Panc1 (cell line): ENCODE data around the gene PAMR1. TPM values are rescaled to one million over a fixed set of nuclear protein-coding genes. Genes with fewer than 3 reads are reported as not detected.

Source experiments
- ATAC-seq: fragments of 200-7000 bp; cut with Tn5 transposase; 2 replicates; pipeline ENCODE4 v1.9.1; 2020; ENCODE audit warnings: mild to moderate bottlenecking, moderate library complexity
- BruUV-seq: library from RNA; stranded (reverse); fragments of 400-500 nt; replicated peaks from 2 replicates; lab custom pipeline; 2021; lab: Mats Ljungman, UMichigan
- CTCF ChIA-PET: fragments of 300-600 bp; sonication (Branson Sonifier 250); formaldehyde crosslinking; loops from one replicate; lab custom pipeline; 2022; ENCODE audit warnings: antibody characterized with exemption; lab: Charles Lee
- POLR2A ChIA-PET: fragments of 300-600 bp; sonication (Branson Sonifier 250); formaldehyde crosslinking; loops from one replicate; lab custom pipeline; 2022; ENCODE audit warnings: antibody characterized with exemption; lab: Charles Lee
- DNase-seq: peaks from one replicate; pipeline ENCODE4 v3.0.0-alpha.2; 2010; ENCODE audit warnings: low read depth, low spot score
- H3K27ac ChIP-seq: 2 replicates; pipeline ENCODE4 v1.5.1; 2011; ENCODE audit warnings: mild to moderate bottlenecking, low read length, inconsistent platforms
- H3K27me3 ChIP-seq: fragments of 200-500 bp; sonication (Bioruptor generic); 2 replicates; pipeline ENCODE4 v1.6.0; 2014; ENCODE audit warnings: low read length, inconsistent platforms; ENCODE audit not compliant: control insufficient read depth, insufficient read depth
- H3K36me3 ChIP-seq: fragments of 200-500 bp; sonication (Bioruptor generic); 2 replicates; pipeline ENCODE4 v1.5.1; 2014; ENCODE audit warnings: inconsistent platforms, mild to moderate bottlenecking, low read length, moderate library complexity; ENCODE audit not compliant: control insufficient read depth, insufficient read depth
- H3K4me1 ChIP-seq: 2 replicates; pipeline ENCODE4 v1.5.1; 2011; ENCODE audit warnings: inconsistent platforms, mild to moderate bottlenecking, low read length, moderate library complexity; ENCODE audit not compliant: control insufficient read depth, insufficient read depth
- H3K4me3 ChIP-seq, 2 experiments: 2 replicates each; pipeline ENCODE4 v1.5.1; 2011 to 2012; ENCODE audit warnings: low read depth in 2 of 2, low read length in 2 of 2, mild to moderate bottlenecking in 2 of 2, inconsistent platforms in 1 of 2, moderate library complexity in 1 of 2
- H3K9me3 ChIP-seq: fragments of 200-500 bp; sonication (Bioruptor generic); 2 replicates; pipeline ENCODE4 v1.5.1; 2014; ENCODE audit warnings: low read depth, mild to moderate bottlenecking, inconsistent platforms, low read length, moderate library complexity; ENCODE audit not compliant: control insufficient read depth, insufficient read depth
- CTCF ChIP-seq: fragments of 450-650 bp; IDR thresholded peaks from 2 replicates; pipeline ENCODE4 v1.5.1; 2017; ENCODE audit warnings: mild to moderate bottlenecking
- POLR2AphosphoS5 ChIP-seq: IDR thresholded peaks from 2 replicates; pipeline ENCODE4 v1.6.1; 2012; ENCODE audit warnings: mild to moderate bottlenecking, low read depth, low read length, moderate library complexity
- REST ChIP-seq, 2 experiments: IDR thresholded peaks; 2 replicates each; pipeline ENCODE4 v1.6.1; 2011 to 2012; ENCODE audit warnings: low read depth in 2 of 2, control low read depth in 1 of 2, low read length in 1 of 2, mild to moderate bottlenecking in 1 of 2, moderate library complexity in 1 of 2; ENCODE audit not compliant: insufficient read depth in 1 of 2
- SIN3A ChIP-seq: IDR thresholded peaks from 2 replicates; pipeline ENCODE4 v1.6.1; 2012; ENCODE audit warnings: low read depth, mild to moderate bottlenecking, low read length, moderate library complexity, borderline replicate concordance; ENCODE audit not compliant: insufficient read depth
- TCF7L2 ChIP-seq: IDR thresholded peaks from 2 replicates; pipeline ENCODE4 v1.6.1; 2011; ENCODE audit warnings: mild to moderate bottlenecking, low read depth, low read length, inconsistent platforms
- in situ Hi-C: cut with HindIII; loops from 2 replicates; pipeline ENCODE4 v1.10.0; 2016; ENCODE audit warnings: low sequenced_read_pairs, low pct_unique_long_range_greater_than_20kb
- intact Hi-C: fragments of 100-400 bp; cut with micrococcal nuclease; formaldehyde crosslinking; loops from one replicate; pipeline ENCODE4 v1.10.0; 2022; ENCODE audit not compliant: unreplicated experiment
- total RNA-seq: library from RNA; stranded (reverse); gene quantifications from one replicate; pipeline ENCODE4 v1.2.1, GENCODE V29; 2021; ENCODE audit not compliant: unreplicated experiment

Gene PAMR1
- total RNA-seq, 1 experiment from 2014 or later: 0.13 TPM

- no TSS peak for BruUV-seq
- in situ Hi-C loops: no loop called here
- H3K27me3 ChIP-seq: peaks cover 40% of the 10 kb centered on the region
- TF ChIP-seq SIN3A (no peak), TCF7L2 (no peak), REST (IDR thresholded peaks at IDR 0.05; ENCODE audit: insufficient read depth in 1 of 2, low read depth in 2 of 2, low read length in 1 of 2) (no peak), CTCF (no peak), POLR2AphosphoS5 (no peak)
- intact Hi-C loops: no loop called here
- CTCF ChIA-PET: interaction anchor here (0.7 kb wide), 1 partner anchor 23 kb away, joined by 3 read pairs; no protein-coding TSS in a partner anchor
- no peak overlapping the region for H3K4me3 ChIP-seq
- no peaks in the 10 kb centered on the region for H3K36me3 ChIP-seq
- no peak overlapping the region for H3K27ac ChIP-seq
- DNase-seq (no peak), ATAC-seq (no peak)
- POLR2A ChIA-PET: no interaction called here
- H3K4me1 ChIP-seq: no peaks in the 10 kb centered on the region
- no peaks in the 10 kb centered on the region for H3K9me3 ChIP-seq
Observed at GRCh38 chr11:35433588-35433987, 91.8 kb downstream of the PAMR1 start.

GRCh38 chr11:35432464-35432863, 93.0 kb downstream of the PAMR1 start:
- ATAC-seq (no peak), DNase-seq (no peak)
- intact Hi-C loops (no loop called here), in situ Hi-C loops (no loop called here)
- Histone ChIP-seq H3K27ac (no peak overlapping the region), H3K27me3 (peaks cover 33% of the 10 kb centered on the region), H3K4me1 (no peaks in the 10 kb centered on the region), H3K9me3 (no peaks in the 10 kb centered on the region), H3K36me3 (no peaks in the 10 kb centered on the region), H3K4me3 (no peak overlapping the region)
- BruUV-seq: no TSS peak
- CTCF ChIA-PET: no interaction called here
- POLR2A ChIA-PET: no interaction called here
- TF ChIP-seq REST (IDR thresholded peaks at IDR 0.05; ENCODE audit: insufficient read depth in 1 of 2, low read depth in 2 of 2, low read length in 1 of 2) (no peak), POLR2AphosphoS5 (no peak), TCF7L2 (no peak), CTCF (no peak), SIN3A (no peak)
